Hepatocyte (in vitro differentiated cells): ENCODE results near the gene CD34. TPM values are rescaled to one million over a fixed set of nuclear protein-coding genes. Genes with fewer than 3 reads are reported as not detected.

Source experiments
- DNase-seq: peaks from one replicate; pipeline ENCODE4 v3.0.0-alpha.2; 2016; ENCODE audit warnings: low spot score
- H2AFZ ChIP-seq: fragments of 200-600 bp; sonication (generic); 2 replicates; pipeline ENCODE4 v1.6.0; 2016; ENCODE audit warnings: antibody characterized with exemption, mild to moderate bottlenecking
- H3K27ac ChIP-seq: fragments of 200-600 bp; sonication (generic); 2 replicates; pipeline ENCODE4 v1.5.1; 2016; ENCODE audit warnings: mild to moderate bottlenecking
- H3K27me3 ChIP-seq: fragments of 200-600 bp; sonication (generic); 2 replicates; pipeline ENCODE4 v1.6.1; 2016
- H3K36me3 ChIP-seq: fragments of 200-600 bp; sonication (generic); replicated peaks from 2 replicates; pipeline ENCODE4 v1.5.1; 2016; ENCODE audit warnings: low read depth; ENCODE audit not compliant: insufficient read depth
- H3K4me1 ChIP-seq: fragments of 200-600 bp; sonication (generic); 2 replicates; pipeline ENCODE4 v1.5.1; 2016; ENCODE audit warnings: mild to moderate bottlenecking, moderate library complexity; ENCODE audit not compliant: insufficient read depth
- H3K4me2 ChIP-seq: fragments of 200-600 bp; sonication (generic); 2 replicates; pipeline ENCODE4 v1.6.0; 2016
- H3K4me3 ChIP-seq: fragments of 200-600 bp; sonication (generic); 2 replicates; pipeline ENCODE4 v1.5.1; 2016; ENCODE audit warnings: mild to moderate bottlenecking
- H3K79me2 ChIP-seq: fragments of 200-600 bp; sonication (generic); 2 replicates; pipeline ENCODE4 v1.6.0; 2017; ENCODE audit warnings: mild to moderate bottlenecking
- H3K9me2 ChIP-seq: fragments of 200-600 bp; sonication (generic); replicated peaks from 2 replicates; pipeline ENCODE4 v1.6.0; 2017; ENCODE audit warnings: mild to moderate bottlenecking; ENCODE audit not compliant: insufficient read depth
- H3K9me3 ChIP-seq: fragments of 200-600 bp; sonication (generic); 2 replicates; pipeline ENCODE4 v1.5.1; 2016; ENCODE audit warnings: low read depth, mild to moderate bottlenecking
- H4K20me1 ChIP-seq: fragments of 200-600 bp; sonication (generic); 2 replicates; pipeline ENCODE4 v1.6.0; 2016; ENCODE audit warnings: mild to moderate bottlenecking; ENCODE audit not compliant: insufficient read depth, poor library complexity, severe bottlenecking
- EZH2 ChIP-seq: fragments of 200-600 bp; sonication (generic); IDR thresholded peaks from 2 replicates; pipeline ENCODE4 v1.6.1; 2016; ENCODE audit warnings: antibody characterized with exemption, mild to moderate bottlenecking, borderline replicate concordance
- EZH2phosphoT487 ChIP-seq: fragments of 200-600 bp; sonication (generic); IDR thresholded peaks from one replicate; pipeline ENCODE4 v1.6.1; 2018; ENCODE audit warnings: antibody characterized with exemption, mild to moderate bottlenecking, low read depth, moderate library complexity; ENCODE audit not compliant: unreplicated experiment, severe bottlenecking
- WGBS: methylation state at CpG from one replicate; pipeline ENCODE4 v1.1.6; 2016; ENCODE audit warnings: low lambda C conversion rate; ENCODE audit errors: missing lambda C conversion rate; 5-methylcytosine and 5-hydroxymethylcytosine counted together
- polyA plus RNA-seq: library from polyadenylated mRNA; unstranded; fragments of >200 nt; fragmentation: Nextera tagmentation; extraction: Ambion mirVana; gene quantifications from 2 replicates; pipeline ENCODE4 v1.2.1, GENCODE V29; 2016
- total RNA-seq: library from RNA; depleted of rRNA; stranded (reverse); fragments of >200 nt; gene quantifications from 2 replicates; pipeline ENCODE4 v1.2.3, GENCODE V29; 2014
- TF ChIP-seq, protein P1 (sequence below): fragments of 200-600 bp; sonication (generic); IDR thresholded peaks from 2 replicates; pipeline ENCODE4 v1.5.1; 2016; ENCODE audit warnings: antibody characterized with exemption, mild to moderate bottlenecking; ENCODE audit not compliant: poor library complexity

The CD34 gene
- total and polyA plus RNA-seq, 2 experiments from 2014 or later, result 0.90 to 2.4 TPM

DNA sequence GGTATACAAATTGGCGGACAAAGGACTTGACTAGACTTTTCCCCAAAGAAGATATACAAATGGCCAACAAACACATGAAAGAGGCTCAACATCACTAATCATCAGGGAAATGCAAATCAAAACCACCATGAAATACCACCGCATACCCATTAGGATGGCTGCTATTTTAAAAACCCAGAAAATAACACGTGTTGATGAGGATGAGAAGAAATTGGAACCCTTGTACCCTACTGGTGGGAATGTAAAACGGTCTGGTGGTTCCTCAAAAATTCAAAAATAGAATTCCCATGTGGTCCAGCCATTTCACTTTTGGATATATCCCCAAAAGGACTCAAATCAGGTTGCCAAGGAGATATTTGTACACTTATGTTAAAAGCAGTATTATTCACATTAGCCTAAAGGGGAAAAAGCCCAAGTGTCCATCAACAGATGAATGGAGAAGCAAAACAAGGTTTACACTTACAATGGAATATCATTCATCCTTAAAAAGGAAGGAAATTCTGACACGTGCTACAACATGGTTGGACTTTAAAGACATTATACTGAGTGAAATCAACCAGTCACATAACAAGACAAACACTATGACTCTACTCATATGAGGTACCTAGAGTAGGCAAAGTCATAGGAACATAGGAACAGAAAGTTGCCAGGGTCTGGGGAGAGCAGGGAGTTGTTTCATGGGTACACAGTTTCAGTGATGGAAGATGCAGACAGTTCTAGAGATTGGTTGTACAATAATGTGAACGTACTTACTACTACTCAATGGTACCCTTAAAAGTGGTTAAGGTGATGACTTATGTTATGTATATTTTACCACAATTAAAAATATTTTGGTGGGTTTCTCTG, 17.0 kb downstream of the CD34 start:
- peaks cover 12% of the 10 kb centered on the region for H3K27me3 ChIP-seq
- TF ChIP-seq, protein P1, sequence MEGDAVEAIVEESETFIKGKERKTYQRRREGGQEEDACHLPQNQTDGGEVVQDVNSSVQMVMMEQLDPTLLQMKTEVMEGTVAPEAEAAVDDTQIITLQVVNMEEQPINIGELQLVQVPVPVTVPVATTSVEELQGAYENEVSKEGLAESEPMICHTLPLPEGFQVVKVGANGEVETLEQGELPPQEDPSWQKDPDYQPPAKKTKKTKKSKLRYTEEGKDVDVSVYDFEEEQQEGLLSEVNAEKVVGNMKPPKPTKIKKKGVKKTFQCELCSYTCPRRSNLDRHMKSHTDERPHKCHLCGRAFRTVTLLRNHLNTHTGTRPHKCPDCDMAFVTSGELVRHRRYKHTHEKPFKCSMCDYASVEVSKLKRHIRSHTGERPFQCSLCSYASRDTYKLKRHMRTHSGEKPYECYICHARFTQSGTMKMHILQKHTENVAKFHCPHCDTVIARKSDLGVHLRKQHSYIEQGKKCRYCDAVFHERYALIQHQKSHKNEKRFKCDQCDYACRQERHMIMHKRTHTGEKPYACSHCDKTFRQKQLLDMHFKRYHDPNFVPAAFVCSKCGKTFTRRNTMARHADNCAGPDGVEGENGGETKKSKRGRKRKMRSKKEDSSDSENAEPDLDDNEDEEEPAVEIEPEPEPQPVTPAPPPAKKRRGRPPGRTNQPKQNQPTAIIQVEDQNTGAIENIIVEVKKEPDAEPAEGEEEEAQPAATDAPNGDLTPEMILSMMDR, result no peak
- TF ChIP-seq EZH2phosphoT487 (no peak), EZH2 (no peak)
- no peaks in the 10 kb centered on the region for H3K79me2 ChIP-seq
- H3K36me3 ChIP-seq, result no peaks in the 10 kb centered on the region
- no peak overlapping the region for H2AFZ ChIP-seq
- no peak for DNase-seq
- no peaks in the 10 kb centered on the region for H3K4me1 ChIP-seq
- no peaks in the 10 kb centered on the region for H4K20me1 ChIP-seq
- H3K4me3 ChIP-seq, result no peak overlapping the region
- no peaks in the 10 kb centered on the region for H3K9me3 ChIP-seq
- WGBS, result 75% methylated on average over 6 of the region's 6 CpGs
- H3K9me2 ChIP-seq, result no peaks in the 10 kb centered on the region
- H3K4me2 ChIP-seq, result no peak overlapping the region
- no peak overlapping the region for H3K27ac ChIP-seq

DNA sequence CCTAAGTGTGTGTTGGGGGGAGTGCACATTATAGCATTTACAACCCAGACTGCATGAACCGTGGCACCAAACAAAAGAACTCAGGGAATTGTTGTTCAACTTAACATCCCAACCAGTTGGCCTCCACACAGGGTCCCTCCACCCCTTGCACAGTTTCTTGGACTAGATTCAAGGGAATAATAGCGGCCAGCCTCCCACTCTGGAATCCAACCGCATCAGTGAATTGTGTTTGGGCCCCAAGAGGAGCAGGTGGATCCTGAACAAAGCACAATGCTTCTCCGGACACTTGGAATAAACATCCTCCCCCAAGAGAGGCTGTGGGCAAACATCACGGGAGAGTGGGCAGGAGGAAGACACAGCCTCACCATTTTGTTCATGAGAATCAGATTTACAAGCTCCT, 18.2 kb downstream of the CD34 start:
- no peak for DNase-seq
- no peak overlapping the region for H3K27ac ChIP-seq
- WGBS, result 85% methylated on average over 5 of the region's 5 CpGs
- H3K36me3 ChIP-seq, result no peaks in the 10 kb centered on the region
- no peaks in the 10 kb centered on the region for H3K4me1 ChIP-seq
- no peaks in the 10 kb centered on the region for H3K9me2 ChIP-seq
- TF ChIP-seq EZH2phosphoT487 (no peak), EZH2 (no peak)
- TF ChIP-seq, protein P1, result no peak
- H3K79me2 ChIP-seq, result no peaks in the 10 kb centered on the region
- peaks cover 12% of the 10 kb centered on the region for H3K27me3 ChIP-seq
- no peak overlapping the region for H3K4me2 ChIP-seq
- no peaks in the 10 kb centered on the region for H4K20me1 ChIP-seq
- no peak overlapping the region for H2AFZ ChIP-seq
- H3K9me3 ChIP-seq, result no peaks in the 10 kb centered on the region
- H3K4me3 ChIP-seq, result no peak overlapping the region

DNA sequence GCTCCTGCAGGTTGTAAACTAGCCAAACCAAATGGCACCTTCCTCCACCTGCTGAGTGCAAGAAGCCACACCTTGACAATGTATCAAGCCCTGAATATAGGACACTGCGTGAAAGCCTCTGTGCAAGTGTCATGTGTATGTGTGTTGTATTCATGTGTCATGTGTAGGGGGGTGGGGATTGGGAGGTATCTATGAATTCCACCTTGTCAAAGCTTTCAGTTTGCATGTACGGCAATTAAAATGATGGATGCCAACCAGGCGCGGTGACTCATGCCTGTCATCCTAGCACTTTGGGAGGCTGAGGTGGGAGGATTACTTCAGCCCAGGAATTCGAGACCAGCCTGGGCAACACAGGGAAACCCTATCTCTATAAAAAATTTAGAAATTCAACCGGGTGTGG, 19.8 kb downstream of the CD34 start:
- no peaks in the 10 kb centered on the region for H3K9me2 ChIP-seq
- DNase-seq, result no peak
- no peaks in the 10 kb centered on the region for H3K36me3 ChIP-seq
- TF ChIP-seq, protein P1, result no peak
- TF ChIP-seq EZH2phosphoT487 (no peak), EZH2 (no peak)
- no peaks in the 10 kb centered on the region for H3K79me2 ChIP-seq
- H3K4me2 ChIP-seq, result no peak overlapping the region
- peaks cover 12% of the 10 kb centered on the region for H3K27me3 ChIP-seq
- H2AFZ ChIP-seq, result no peak overlapping the region
- no peak overlapping the region for H3K4me3 ChIP-seq
- H3K4me1 ChIP-seq, result no peaks in the 10 kb centered on the region
- H3K27ac ChIP-seq, result no peak overlapping the region
- 93% methylated on average over 6 of the region's 6 CpGs for WGBS
- H3K9me3 ChIP-seq, result no peaks in the 10 kb centered on the region
- H4K20me1 ChIP-seq, result no peaks in the 10 kb centered on the region
